Measurements from ENCODE around the gene SNN.

The SNN gene

GRCh38 chr16:11635679-11636171 lies 32.5 kb upstream of the SNN start:
- DNase-seq = no peak

GRCh38 chr16:11636172-11636721 lies 32.0 kb upstream of the SNN start:
- DNase-seq = no peak

GRCh38 chr16:11637320-11637719 lies 30.9 kb upstream of the SNN start:
- no peak for DNase-seq

GRCh38 chr16:11638140-11638539 lies 30.1 kb upstream of the SNN start:
- DNase-seq = no peak

GRCh38 chr16:11639008-11639562 lies 29.2 kb upstream of the SNN start:
- no peak for DNase-seq

GRCh38 chr16:11639925-11640899 lies 28.0 kb upstream of the SNN start:
- DNase-seq = no peak

GRCh38 chr16:11640987-11641817 lies 27.1 kb upstream of the SNN start:
- no peak for DNase-seq

GRCh38 chr16:11642765-11643116 lies 25.5 kb upstream of the SNN start:
- DNase-seq = no peak

- DNase-seq = no peak
Measured at GRCh38 chr16:11649276-11649675, 19.0 kb upstream of the SNN start.

GRCh38 chr16:11650641-11651591 lies 17.3 kb upstream of the SNN start:
- DNase-seq = no peak

GRCh38 chr16:11651796-11652195 lies 16.5 kb upstream of the SNN start:
- no peak for DNase-seq

GRCh38 chr16:11655655-11656054 lies 12.6 kb upstream of the SNN start:
- no peak for DNase-seq

- no peak for DNase-seq
Measured at GRCh38 chr16:11657556-11657955, 10.7 kb upstream of the SNN start.

GRCh38 chr16:11658896-11659708 lies 9.2 kb upstream of the SNN start:
- no peak for DNase-seq

GRCh38 chr16:11660565-11660964 lies 7.7 kb upstream of the SNN start:
- no peak for DNase-seq

- DNase-seq = no peak
Measured at GRCh38 chr16:11662582-11662981, 5.7 kb upstream of the SNN start.

- no peak for DNase-seq
Measured at GRCh38 chr16:11665071-11665491, 3.2 kb upstream of the SNN start.

- no peak for DNase-seq
Measured at GRCh38 chr16:11666103-11667055, 1.9 kb upstream of the SNN start.

GRCh38 chr16:11667221-11667823 lies 933 bp upstream of the SNN start:
- no peak for DNase-seq

Data from activated CD4-positive, alpha-beta T cell treated with anti-CD3 and anti-CD28 coated beads, Interleukin-2, amount 50 U/mL, for 4 hours (primary cell).